H1 (cell line): Measurements from ENCODE around the gene ZNF367. TPM values are rescaled to one million over a fixed set of nuclear protein-coding genes. Genes with fewer than 3 reads are reported as not detected.

ENCODE experiments used
- polyA plus RNA-seq, 7 experiments: library from polyadenylated mRNA; depleted of rRNA in 3 of 7; stranded (reverse) in 5 of 7; unstranded in 2 of 7; fragments of >200 nt in 5 of 7; fragments of 200-250 nt in 2 of 7; gene quantifications; 1 replicate in 5 of 7; 2 replicates in 1 of 7; 4 replicates in 1 of 7; pipeline versions ENCODE4 v1.2.1 to v1.2.3, GENCODE V29; 2011 to 2013; ENCODE audit warnings: missing spikeins in 2 of 7, mixed read lengths in 2 of 7
- total RNA-seq: library from RNA; stranded (reverse); fragmentation: NEBNext Ultra II Directional; extraction: Animal tissue kit (Norgen Biotek cat#: 25700); gene quantifications from 2 replicates; pipeline ENCODE4 v1.2.1, GENCODE V29; 2021

Gene ZNF367
- total and polyA plus RNA-seq, 2 of the 8 experiments (the other 6 are each of a cell fraction or from before 2014, with no cell fraction given): 2.2 to 8.2 TPM

Other genes starting within 250 kb of the ZNF367 start
- not detected in 2 replicates for gene HSD17B3, start 116.2 kb downstream of the ZNF367 start, total RNA-seq
- 0.16 TPM in 1 of 2 replicates, not detected in the other for gene HSD17B3, start 116.2 kb downstream of the ZNF367 start, polyA plus RNA-seq (2011; rRNA removed)
- gene SLC35D2, start 34.7 kb downstream of the ZNF367 start, total RNA-seq: 11.5 and 13.7 TPM in 2 replicates
- 7.0 and 9.6 TPM in 2 replicates for gene SLC35D2, start 34.7 kb downstream of the ZNF367 start, polyA plus RNA-seq (2011; rRNA removed)
- gene HABP4, start 31.8 kb upstream of the ZNF367 start, total RNA-seq: 10.5 and 11.2 TPM in 2 replicates
- 3.3 and 3.8 TPM in 2 replicates for gene HABP4, start 31.8 kb upstream of the ZNF367 start, polyA plus RNA-seq (2011; rRNA removed)
- gene CDC14B, start 201.5 kb upstream of the ZNF367 start, total RNA-seq: 43.7 and 44.6 TPM in 2 replicates
- gene CDC14B, start 201.5 kb upstream of the ZNF367 start, polyA plus RNA-seq (2011; rRNA removed): 12.7 and 17.2 TPM in 2 replicates
- 7.3 and 8.3 TPM in 2 replicates for gene PRXL2C, start 236.9 kb upstream of the ZNF367 start, total RNA-seq
- 1.8 and 2.8 TPM in 2 replicates for gene PRXL2C, start 236.9 kb upstream of the ZNF367 start, polyA plus RNA-seq (2011; rRNA removed)